ENCODE measurements around the gene WT1. TPM values are rescaled to one million over a fixed set of nuclear protein-coding genes. Genes with fewer than 3 reads are reported as not detected.
"Not testable (repeated sequence)": the region's sequence is repeated elsewhere in the genome, so short reads cannot be mapped to it uniquely, and the experiment has no call there.

Gene WT1
- total RNA-seq, 1 donor from 2014 or later: not detected

DNA sequence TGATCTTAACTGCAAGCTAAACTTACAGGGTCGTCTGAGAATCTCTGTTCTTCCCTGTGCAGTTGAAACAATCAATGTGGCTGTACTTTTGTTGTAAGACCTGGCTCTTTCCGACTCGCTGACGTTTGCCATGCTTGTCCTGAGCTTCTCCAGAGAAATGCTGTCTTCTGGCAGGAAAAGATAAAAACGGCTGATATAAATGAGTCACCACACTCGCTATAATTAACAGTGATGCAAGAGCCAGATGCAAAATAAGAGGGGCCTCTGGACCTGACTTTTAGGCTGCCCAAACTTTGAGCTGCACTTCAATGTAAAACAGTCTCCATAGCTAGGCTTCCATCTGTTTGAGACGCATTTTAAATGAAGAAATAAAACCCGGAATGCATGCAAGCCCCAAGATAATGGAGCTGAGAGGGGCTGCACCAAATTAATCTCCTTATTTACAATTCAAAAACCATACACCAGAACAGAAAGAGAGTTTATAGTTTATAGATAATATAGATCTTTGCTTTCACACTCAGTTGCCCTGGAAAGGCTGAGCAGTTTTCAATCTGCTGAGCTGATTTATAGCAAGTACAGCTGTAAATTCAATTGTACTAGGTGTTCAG lies 48.5 kb downstream of the WT1 start:
- DNase-seq: no peak

DNA sequence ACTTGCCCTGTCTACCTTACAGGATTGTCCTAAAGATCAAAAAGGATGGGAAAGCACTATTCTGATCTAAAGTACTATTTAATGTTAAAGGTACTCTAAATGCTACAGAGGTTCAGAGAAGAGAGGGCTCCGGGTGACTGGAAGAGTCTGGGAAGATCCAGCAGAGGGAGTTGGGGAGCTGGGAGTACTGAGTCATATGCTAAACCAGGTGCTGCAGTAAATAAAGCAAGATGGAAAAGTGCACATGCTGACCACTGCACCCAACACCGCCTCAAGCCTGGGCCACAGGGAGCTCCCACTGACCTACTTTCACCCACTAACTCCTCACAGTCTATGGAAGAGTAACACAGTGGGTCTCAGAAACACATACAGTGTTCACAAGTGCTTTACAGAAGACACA lies 49.3 kb downstream of the WT1 start:
- DNase-seq: no peak

DNA sequence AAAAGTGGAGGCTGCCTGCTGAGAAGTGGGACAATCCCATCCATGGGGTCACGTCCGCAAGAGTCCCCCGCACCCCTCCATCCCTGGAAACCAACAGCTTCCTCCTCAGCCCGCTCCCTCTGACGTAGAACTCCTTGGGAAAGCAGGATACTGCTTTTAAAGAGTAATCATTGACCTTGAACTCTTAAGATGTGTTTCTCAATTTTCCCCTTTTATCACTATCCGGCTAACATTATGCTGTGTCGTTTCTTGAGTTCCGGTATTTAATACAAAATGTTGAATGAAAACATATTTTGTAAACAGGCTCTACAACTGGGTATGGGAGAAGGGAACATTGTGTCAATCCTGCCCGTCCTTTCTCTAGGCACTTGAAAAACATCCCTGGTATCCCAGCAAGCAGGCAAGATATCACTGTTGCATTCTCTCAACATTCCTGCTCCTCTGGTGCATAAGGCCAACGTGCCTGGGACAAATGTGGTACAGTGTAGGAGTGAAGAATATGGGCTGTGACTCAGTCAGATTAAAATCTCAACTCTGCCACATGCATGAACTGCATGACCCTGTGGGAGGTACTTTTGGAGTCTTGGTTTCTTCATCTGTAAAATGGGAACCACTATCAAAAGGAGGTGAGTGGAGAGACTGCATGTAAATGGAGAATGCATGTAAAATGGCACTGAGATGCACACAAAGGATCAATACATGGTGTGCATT lies 52.8 kb downstream of the WT1 start:
- no peak for DNase-seq

DNA sequence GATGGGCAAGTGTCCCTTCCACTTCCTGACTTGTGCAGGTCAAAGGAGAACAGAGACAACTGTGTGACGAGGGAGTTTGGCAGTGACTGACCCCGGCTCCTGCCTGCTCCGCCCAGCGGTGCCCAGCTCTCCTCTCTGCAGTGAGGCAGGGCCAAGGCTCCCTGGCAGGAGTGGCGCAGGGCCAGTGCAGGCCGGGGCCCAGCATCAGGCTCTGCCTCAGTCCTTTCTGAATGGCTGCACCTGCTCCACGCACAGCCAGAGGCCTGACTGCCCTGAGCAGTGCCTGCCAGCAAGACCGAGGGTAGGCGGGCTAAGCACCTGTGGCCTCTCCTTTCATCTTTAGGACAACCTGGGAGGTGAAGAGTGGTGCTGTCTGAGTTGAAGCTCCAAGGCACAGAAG lies 54.2 kb downstream of the WT1 start:
- no peak for DNase-seq

DNA sequence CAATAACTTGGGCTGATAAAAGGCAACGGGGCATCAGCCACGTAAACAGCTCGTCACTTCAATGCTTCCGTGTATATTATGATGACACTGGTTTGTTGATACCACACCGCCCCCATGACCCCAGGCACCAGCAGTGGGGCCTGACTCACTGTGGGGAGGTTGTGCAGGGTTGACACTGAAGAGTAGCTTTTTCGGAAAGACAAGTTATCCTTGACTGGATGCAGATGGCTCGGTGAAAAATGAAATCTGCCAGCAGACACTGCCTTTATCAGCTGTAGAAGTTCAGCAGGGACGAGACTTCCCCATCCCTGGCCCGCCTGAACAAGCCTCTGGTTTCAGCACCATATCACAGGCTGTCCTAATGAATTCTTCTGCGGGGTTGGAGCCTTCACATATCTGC lies 55.6 kb downstream of the WT1 start:
- DNase-seq: no peak

DNA sequence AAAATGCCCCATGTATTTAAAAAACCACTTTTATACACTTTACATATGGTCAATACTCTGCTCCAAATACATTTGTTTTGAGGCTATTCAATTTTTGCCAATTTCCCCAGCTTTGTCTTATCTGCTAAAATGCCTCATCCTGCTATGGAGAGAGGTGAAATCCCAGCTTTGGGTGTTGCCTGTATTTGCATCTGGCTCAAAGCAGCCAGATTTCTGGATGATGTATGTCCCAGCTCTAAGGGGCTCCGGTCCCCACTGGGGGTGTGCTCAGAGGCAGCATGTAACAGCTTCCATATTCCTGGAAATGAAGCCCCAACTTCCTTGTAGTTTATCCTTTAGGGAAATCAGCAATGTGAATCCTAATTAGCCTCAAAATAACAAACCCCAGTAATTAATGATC lies 59.5 kb downstream of the WT1 start:
- no peak for DNase-seq

DNA sequence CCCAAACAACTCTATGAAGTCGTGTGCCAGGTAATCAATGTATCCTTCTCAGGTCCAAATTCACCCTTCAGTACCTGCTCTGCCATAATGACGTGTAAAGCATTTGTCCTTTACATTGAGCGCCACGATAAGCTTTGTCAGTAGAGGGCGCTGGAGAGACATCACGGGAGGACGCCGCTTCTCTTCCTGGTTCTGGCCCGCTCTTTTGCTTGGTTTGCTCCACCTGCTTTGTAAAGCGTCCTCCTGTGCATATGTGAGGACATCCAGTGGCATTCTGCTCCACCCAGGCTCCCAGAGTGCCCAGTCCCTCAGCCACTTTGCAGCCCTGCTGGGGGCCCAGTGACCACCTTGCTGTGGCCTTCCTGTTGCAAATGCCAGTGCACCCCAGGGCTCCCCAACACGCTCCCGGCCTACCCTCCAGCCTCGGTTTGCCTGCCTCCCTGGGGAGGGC lies 61.1 kb downstream of the WT1 start:
- DNase-seq: no peak

DNA sequence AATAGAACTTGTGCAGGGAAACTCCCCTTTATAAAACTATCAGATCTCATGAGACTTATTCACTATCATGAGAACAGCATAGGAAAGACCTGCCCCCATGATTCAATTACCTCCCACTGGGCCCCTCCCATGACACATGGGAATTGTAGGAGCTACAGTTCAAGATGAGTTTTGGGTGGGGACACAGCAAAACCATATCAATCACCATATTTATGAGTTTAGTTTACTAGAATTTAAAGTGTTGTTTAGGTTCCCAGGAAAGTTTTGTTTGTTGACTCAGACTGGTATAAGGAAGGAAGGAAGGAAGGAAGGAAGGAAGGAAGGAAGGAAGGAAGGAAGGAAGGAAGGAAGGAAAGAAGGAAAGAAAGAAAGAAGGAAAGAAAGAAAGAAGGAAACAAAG lies 65.4 kb downstream of the WT1 start:
- not testable (repeated sequence) for DNase-seq

DNA sequence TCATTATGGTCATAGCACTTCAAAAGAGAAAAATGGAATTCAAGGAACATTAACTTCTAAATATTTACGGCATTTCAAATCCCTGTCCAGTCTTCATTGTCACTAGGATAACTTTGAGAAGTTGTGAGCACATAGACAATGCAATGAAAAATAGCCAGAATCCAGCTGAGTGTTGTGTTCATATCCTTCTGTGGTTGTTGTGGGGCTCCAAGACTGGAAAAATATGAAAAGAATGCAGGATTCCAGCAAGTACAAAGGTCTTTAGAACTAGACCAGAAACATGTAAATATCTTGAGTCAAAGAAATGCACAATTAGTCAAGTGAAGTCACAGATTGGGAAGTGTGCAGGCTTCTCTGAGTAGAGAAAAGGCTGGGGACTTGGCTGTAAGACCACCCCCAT lies 68.7 kb downstream of the WT1 start:
- no peak for DNase-seq

DNA sequence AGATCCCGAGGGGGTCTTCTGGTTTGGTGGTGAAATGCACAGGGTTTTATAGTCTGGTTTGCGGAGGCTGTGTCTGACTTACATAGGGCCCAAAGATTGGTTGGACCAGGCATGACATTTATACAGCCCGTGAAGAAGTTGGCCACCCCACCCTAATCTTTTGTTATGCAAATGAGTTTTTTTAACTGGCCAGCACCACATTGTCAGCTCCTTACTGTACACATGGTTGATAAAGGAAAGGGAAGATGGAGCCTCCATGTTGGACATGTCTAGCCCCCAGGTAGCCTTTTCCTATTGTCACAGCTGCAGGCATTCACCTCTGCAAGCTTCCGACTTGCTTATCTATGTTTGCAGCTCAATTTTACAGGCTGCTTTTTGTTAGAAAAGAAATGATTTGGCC lies 70.1 kb downstream of the WT1 start:
- no peak for DNase-seq

DNA sequence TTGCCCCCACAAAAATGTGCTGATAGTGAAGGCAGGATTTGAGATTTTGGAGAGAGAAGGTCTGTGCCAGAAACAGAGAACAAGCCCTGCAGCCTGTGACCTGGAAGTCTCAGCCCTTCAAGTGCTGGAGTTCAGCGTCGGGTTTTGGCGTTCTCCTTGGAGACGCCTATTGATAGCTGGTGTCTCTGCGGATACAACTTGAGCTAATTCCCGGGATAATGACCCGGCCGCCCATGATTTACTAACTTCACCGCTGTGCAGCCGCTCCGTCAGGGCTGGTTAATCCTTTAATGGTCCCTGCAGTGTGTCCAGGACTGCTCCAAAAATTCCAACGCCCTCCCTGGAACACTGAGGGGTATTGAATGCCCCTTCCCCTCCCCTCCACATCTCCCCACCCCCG lies 76.6 kb downstream of the WT1 start:
- no peak for DNase-seq

DNA sequence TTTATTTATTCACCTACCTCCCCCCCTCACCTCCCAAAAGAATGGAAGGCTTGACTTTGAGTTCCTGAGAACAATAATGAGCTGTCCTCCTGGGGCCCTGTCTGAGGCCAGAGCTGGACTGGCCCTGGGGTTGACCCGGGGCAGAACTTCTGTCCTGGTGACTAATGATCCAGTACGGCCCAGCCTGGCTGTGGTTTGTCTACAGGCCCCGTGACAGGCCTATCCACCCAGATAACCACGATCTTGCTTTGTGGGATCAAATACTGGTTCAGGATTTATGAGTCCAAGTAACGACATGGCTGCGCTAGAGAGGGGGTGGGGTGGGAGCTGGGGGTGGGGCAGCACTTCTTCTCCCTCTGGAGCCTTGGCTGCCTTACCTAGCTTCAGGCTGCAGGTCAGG lies 81.5 kb downstream of the WT1 start:
- DNase-seq: no peak

DNA sequence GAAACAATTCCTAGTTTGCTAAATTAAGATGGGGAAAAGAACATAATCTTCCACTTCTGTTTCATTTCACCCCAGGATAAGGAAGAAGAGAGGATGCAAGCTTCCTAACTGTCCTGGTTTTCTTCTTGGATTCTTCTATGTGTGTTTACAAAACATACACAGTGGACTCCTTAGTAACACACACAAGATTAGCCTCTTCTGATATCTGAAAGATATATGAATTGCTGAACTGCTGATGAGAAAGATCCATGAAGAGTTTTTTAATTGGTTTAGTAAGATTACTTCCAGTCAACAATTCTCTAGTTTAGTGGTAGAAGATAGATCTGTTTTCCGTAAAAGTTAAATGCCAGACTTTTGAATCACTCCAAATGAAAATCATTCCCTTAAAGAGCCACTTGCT lies 86.8 kb downstream of the WT1 start:
- no peak for DNase-seq

DNA sequence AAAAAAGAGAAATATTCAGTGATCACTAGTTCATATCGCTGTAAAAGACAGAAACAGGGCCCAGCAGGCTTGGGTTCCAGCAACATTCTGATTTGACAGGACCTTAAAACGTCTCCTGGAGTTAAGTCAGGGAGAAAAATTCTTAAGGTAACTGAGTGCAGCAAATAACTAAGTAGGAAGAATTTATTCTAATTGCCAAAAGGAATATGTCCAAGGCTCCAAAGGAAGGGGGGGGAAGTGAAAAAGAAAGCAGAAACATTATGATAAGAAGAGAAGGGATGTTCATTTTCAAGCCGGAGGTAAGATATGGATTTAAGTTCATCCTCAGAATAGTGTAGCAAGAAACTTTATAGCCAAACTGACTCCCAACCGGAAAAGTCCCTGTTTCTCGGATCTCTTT lies 90.4 kb downstream of the WT1 start:
- DNase-seq: no peak

DNA sequence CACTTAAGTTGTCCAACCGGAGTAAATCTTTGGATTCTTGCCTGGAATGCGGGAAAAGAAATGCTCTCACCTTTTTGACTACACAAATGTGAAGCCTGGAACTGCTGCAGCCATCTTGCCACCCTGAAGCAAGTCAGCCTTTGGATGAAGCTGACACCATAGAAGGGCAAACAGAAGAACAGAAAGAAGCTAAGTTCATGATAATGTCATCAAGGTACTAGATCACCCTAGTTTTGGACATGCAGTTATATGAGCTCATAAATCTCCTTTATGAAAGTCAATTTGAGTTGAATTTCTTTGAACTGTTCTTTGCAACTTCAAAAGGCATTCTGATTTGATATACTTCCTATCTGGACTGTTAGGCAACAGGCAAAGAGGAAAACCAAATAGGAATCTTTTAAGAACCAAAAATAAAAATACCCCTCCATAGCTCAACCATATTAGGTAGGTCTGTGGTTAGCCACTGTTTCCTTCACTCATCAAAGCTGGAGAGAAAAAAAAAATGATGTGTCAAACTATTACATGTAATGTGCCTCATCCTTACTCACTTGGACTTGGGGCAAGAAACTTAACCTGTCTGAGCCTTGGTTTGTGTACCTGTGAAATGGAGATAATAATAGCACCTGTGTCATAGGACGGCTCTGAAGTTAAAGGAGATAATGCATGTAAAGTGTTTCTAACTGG lies 91.9 kb downstream of the WT1 start:
- DNase-seq: no peak

DNA sequence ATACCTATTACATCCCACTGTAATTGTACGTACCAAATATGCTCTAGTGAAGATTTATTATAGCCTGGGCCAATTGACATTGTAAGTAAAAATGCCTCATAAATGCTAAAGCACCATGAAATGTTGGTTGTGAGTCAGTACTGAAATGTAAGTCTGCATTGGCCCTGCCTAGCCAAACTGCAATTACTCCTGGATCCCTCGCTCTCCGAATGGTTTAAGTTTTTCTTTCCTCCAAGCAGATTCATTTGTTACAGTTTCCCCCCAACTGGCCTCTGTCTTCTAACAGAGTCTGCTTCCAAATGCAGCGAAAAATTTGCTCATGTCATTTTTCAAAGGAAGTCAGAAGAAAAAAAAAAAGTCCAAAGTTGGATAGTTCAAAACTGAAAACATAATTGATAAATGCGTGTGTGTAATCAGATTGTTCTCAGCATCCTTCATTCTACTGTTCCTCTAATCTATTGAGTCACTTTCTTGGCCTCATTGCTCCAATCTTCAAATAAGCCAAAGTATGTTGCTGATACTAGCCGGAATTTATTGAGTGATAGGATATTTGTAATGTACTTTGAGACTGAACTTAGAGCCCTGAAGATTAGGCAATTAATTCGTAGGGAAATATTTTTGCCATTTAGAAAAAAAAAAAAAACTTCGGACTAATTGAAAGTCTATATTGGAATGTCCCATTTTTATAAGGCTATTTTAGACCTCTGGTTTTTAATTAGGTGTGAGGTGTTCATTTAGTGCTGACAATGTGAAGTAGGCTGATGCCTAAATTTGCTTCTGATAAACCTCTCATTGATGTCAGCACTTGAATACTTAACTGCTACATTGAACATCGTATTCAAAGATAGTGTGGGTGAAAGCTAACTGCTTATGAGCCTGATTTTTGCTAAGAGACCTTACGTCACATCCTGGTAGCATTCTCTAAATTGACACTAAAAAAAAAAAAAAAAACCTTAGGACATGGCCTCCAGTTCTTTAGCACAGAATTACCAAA lies 93.4 kb downstream of the WT1 start:
- no peak for DNase-seq

DNA sequence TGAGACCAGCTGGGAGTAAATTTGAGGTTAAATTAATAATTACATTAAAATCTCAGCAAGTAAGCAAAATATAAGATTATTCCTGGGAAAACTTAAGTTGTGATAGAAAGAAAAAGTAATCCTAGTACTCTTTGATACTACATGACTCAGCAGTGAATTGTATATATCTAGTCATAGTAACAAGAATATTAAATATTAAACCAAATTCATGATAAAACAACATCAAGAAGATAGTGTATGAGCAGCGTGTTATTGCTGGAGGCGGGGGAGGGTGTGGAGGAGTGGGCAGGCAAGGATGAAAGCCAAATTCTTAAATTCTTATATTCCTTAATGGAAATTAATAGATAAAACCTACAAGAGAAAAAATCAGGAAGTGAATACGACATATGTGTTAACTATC lies 95.2 kb downstream of the WT1 start:
- DNase-seq: no peak

Small RNAs within 50 kb of the gene (small RNA-seq; reads per million reads assigned to genes)
- gene RF02204 (ENCODE audit: low replicate concordance) (not detected), gene RF02205 (ENCODE audit: low replicate concordance) (not detected)

Other genes with a start within 250 kb of the WT1 start
- gene EIF3M, start 148.3 kb upstream of the WT1 start, total RNA-seq: 182 TPM

Measured in skin of body (tissue), 3 donors.